Daoy (cell line): ENCODE results near the gene CNN2. TPM values are rescaled to one million over a fixed set of nuclear protein-coding genes. Genes with fewer than 3 reads are reported as not detected.
"Not testable (repeated sequence)": the region's sequence is repeated elsewhere in the genome, so short reads cannot be mapped to it uniquely, and the experiment has no call there.

Experiments used
- DNase-seq: peaks from one replicate; pipeline ENCODE4 v3.0.0-alpha.2; 2015; ENCODE audit warnings: low read depth
- total RNA-seq: library from RNA; depleted of rRNA; stranded (reverse); fragments of >200 nt; shearing (Covaris generic); gene quantifications from 2 replicates; pipeline ENCODE4 v1.2.3, GENCODE V29; 2014

The CNN2 gene
- total RNA-seq, 1 experiment from 2014 or later = 166 TPM

- DNase-seq = no peak
Observed at GRCh38 chr19:1010586-1011510, 15.6 kb upstream of the CNN2 start.

- DNase-seq = no peak
Observed at GRCh38 chr19:1011831-1012333, 14.5 kb upstream of the CNN2 start.

GRCh38 chr19:1012334-1012733 is 14.1 kb upstream of the CNN2 start:
- no peak for DNase-seq

DNA sequence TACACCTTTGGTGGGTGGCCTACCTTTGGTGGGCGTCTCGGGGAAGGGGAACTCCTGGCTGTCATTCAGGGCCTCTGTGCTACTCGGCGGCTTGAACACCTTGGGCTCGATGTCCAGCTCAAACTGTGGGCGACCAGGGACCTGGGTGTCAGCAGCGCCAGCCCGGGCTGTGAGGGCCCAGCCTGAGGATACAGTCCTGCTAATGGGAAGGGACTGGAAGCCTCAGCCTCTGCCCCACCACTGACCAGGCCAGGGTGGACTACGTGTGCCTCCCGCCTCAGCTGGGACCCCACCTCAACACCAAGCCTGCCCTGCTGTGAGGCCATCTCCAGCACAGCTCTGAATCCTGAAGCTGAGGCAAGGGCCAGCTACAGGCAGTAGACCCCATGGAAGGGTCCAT is 13.2 kb upstream of the CNN2 start:
- no peak for DNase-seq

DNA sequence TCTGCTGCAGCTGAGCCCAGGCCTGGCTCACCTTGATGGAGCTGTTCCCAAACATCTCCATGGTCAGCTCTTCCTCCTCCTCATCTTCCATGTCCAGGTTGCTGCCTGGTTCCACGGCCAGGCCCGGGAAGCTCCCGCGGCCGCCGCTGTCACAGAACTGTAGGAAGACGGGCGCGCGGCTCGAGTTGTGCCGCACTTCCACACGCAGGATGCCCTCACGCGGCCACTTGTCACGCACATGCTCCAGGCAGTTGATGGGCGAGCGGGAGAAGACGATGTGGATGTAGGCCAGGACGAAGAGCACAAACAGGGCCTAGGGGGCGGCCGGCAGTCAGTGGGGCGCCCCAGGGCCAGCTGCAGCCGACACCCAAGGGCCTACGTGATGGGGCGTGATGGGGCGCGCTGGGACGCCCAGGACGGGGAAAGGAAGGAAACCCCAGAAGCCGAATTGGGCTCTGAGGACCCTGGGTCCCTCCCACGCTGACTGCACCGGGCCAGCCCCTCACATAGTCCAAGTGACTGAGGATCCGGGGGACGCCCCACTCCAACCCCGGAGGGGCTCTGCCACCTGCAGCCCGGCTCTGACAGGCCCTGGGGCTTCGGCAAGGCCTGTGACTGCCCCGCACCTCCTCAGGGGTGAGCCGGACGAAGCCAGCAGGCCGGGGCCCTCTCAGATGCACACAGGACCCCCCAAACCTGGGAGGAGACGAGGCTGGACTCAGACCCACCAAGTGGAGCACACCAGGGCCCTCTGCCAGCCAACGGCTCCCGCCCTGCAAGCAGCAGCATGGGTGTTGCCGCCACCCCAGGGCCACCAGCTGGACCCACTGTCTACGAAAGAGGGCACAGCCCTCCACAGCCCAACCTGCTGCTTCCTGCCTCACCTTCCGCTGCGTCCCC is 12.0 kb upstream of the CNN2 start:
- DNase-seq = no peak

DNA sequence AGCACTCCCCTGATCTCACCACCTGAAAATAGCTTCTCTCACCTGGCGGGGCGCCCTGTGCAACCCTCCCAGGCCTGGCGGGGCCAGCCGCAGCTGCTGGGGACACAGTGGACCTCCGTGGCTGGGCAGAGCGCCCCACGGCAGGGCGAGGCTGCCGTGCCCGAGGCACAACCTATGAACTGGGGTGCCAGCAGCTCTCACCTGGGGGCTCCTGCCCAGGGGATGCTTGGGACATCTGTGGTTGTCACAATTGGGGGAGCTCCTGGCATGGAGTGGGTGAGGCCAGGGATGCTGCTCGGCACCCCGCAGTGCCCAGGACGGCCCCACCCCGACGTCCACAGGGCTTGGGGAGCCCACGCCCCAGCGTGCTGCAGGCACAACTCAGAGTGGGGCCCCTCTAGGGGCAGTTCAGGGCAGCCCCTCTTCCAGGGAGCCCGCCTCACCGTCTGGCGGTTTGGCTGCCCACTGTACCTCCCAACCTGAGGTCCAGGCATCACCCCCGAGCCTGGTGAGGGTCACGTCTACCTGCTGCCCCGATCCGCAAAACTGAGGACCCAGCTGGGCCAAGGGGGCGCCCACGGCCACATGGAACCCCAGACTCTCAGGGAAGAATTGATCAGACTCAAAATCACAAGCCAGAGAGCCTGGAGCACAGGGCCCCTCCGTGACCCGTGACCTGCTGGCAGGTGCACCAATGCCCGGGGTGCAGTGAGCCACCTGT is 11.2 kb upstream of the CNN2 start:
- DNase-seq = no peak

DNA sequence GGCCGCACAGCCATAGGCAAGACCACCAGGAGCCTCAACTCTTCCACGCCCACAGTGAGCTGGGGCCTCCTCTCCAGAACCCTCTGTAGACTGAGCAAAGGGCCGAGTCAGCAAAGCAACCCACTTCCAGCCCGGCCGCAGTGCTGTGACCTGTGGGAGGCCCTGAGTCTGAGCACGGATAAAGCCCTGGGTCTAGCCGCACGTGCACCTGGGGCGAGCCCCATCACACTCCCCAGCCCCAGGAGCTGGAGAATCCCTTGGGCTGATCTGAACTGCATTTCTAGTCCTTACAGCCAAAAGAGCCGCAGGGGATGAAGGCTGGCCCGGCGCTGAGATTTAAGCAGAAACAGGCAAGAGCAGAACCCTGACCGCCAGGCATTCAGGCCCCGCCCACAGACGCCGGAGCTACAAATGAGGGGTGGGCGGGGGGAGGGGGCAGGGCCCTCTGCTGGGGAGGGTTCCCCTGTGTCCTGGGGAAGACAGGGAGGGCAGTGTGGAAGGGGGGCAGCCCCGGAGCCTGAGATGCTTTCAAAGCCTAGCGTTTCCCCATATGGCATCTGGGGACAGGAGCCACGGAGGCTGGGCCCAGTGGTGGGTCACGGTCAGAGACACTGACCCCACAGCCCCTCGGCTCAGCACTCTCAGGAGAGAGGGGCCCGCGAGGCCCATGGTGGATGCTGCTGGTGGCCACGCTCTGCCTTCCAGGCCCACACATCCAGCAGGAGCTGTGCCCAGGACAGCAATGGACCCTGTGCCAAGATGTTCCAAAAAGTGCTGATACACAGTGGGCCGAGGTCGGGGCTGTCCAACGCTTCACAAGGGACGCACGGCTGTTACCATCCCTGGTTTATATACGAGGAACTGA is 10.4 kb upstream of the CNN2 start:
- no peak for DNase-seq

GRCh38 chr19:1016647-1017114 is 9.7 kb upstream of the CNN2 start:
- DNase-seq = no peak

- DNase-seq = no peak
Observed at GRCh38 chr19:1017115-1017905, 9.1 kb upstream of the CNN2 start.

- no peak for DNase-seq
Observed at GRCh38 chr19:1017906-1018305, 8.5 kb upstream of the CNN2 start.

- DNase-seq = no peak
Observed at GRCh38 chr19:1018393-1018792, 8.0 kb upstream of the CNN2 start.

DNA sequence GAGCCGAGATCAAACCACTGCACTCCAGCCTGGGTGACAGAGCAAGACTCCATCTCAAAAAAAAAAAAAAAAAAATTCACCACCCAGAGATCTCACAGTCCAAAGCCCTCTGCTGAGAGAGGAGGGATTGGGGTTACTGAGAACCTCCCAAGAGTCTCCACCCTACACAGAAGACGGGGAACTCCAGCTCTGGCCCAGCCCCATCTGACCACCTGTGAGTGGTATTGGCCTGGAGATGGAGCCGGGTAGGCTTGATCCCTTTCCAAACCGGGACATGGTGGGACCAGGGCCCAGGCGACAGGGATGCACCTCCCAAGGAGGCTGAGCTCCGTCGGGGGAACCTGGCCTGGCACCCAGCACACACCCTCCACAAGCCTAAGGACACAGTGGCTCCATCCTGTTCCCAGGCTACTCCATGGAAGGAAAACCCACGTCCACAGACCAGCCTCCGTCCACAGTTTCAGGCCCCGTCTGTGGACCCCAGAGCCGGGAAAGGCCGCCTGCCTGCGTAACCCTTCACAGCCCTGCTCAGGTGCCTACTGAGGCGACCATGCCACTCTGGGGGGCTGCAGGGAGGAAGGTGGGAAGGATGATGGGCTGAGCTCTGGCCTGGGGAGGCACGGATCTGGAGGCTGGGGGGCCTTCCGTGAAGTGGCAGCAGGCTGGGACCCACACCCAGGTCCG is 7.3 kb upstream of the CNN2 start:
- no peak for DNase-seq

GRCh38 chr19:1019616-1019961 is 6.8 kb upstream of the CNN2 start:
- no peak for DNase-seq

DNA sequence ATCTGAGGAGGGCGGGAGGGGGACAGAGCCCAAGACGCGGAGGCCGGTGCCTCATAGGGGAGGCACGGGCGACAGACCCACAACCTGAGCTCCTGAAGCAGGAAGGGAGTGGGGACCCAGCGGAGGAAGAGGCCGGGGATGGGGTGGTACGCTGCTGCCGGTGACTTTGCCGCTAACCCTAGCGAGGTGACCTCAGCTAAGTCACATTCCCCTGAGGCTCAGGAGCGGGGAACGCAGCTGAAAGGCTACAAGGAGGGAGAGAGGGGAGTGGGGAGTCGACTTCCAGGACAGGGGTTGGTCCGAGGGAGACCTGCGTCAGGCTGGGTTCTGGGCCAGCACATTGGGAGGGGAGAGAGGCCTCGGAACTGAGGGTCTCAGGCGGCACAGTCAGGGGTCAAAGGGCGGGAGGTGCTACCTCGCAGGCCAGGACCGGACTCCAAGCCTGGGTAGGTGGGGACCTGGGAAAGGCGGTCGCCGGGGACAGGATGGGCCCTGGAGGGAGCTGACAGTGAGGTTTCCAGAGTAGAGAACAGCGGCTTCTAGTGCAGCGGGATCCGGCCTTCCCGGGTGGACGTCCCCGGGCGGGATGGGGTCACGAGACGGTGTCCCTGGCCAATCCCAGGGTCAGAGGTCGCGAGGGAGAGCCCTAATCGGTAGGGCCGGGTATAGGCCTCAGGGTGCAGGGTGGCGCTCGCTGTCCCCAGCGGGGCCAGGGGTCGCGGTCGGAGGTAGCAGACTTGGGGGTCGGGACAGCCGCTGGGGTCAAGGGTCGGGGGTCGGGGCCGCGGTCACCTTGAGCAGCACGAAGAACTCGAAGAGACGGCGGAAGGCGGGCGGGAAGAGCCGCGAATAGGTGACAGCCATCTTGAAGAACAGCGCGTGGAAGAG is 6.2 kb upstream of the CNN2 start:
- no peak for DNase-seq

DNA sequence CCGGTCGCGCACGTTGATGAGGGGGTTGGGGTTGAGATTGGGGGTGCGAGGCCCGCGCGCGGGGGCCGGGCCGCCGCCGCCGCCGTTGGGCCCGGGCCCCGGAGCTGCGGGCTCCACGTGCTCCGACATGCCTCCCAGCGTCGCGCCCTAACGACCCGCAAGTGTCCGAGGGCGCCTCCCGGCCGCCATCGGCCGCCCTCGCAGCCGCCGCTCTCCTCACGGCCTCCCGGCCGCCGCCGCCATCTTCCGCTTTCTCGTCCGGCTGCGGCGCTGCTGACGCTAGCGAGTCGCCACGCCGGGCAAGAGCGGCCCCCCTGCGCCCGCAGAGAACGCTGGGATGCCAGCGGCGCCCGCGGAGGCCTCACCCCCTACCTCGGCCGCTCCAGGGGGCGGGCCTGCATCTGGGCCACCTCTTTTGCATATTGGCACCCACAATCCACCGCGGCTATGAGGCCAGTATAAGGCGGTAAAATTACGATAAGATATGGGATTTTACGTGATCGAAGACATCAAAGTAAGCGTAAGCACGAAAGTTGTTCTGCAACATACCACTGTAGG is 5.5 kb upstream of the CNN2 start, which contains the start of gene TMEM259:
TMEM259 (minus strand) TSS at position 256 of the 558 bp plus-strand sequence; CDS start at position 129, 127 bp downstream.
- peak; percentile 99 for DNase-seq

DNA sequence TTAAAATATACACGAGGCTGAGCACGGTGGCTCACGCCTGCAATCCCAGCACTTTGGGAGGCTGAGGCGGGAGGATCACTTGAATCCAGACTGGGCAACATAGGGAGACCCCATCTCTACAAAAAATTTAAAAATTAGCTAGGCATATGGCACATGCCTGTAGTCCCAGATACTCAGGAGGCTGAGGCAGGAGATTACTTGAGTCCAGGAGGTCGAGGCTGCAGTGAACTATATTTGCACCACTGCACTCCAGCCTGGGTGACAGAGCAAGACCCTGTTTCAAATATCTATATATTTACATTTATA is 2.6 kb upstream of the CNN2 start:
- DNase-seq = not testable (repeated sequence)

DNA sequence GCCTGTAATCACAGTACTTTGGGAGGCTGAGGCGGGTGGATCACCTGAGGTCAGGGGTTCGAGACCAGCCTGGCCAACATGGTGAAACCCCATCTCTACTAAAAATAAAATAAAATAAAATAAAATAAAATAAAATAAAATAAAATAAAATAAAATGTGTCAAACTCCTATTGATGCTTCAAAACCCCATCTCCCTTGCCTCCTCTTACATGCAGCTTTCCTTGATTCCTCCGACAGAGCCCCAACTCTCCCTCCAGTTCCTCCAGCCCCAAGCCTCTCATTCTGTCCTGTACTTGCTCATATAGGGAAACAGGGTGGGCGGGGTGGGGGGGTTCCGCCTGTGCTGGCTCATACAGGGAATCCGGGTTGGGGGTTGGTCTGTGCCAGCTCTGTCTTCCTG is 1.3 kb upstream of the CNN2 start:
- not testable (repeated sequence) for DNase-seq
